K562 (cell line): ENCODE measurements around the gene SEH1L. TPM values are rescaled to one million over a fixed set of nuclear protein-coding genes. Genes with fewer than 3 reads are reported as not detected.

Experiments used
- ATF7 ChIP-seq: fragments of 450-650 bp; IDR thresholded peaks from 2 replicates; pipeline ENCODE4 v1.7.1; 2014; ENCODE audit warnings: mild to moderate bottlenecking, moderate library complexity
- BACH1 ChIP-seq: fragments of 200-800 bp; sonication (Bioruptor generic); IDR thresholded peaks from 2 replicates; pipeline ENCODE4 v1.6.1; 2016; ENCODE audit warnings: missing genetic modification characterization, missing compliant biosample characterization
- CREB1 ChIP-seq, 2 experiments: sonication (generic) in 1 of 2; formaldehyde crosslinking in 1 of 2; IDR thresholded peaks; 2 replicates each; pipeline versions ENCODE4 v1.6.1 to v1.8.0; 2012 to 2022; ENCODE audit warnings: inconsistent platforms in 1 of 2, mild to moderate bottlenecking in 1 of 2, missing genetic modification reagents in 1 of 2, moderate library complexity in 1 of 2
- CREM ChIP-seq: IDR thresholded peaks from 2 replicates; pipeline ENCODE4 v1.6.1; 2014; ENCODE audit warnings: antibody characterized with exemption, low read depth
- CTBP1 ChIP-seq: fragments of 450-650 bp; IDR thresholded peaks from 2 replicates; pipeline ENCODE4 v1.6.1; 2016; ENCODE audit warnings: borderline replicate concordance
- CXXC5 ChIP-seq: fragments of 250-450 bp; sonication (Bioruptor Pico); IDR thresholded peaks from 2 replicates; pipeline ENCODE4 v1.8.0; 2022; ENCODE audit warnings: inconsistent platforms, mild to moderate bottlenecking, moderate library complexity
- DNMT1 ChIP-seq: fragments of 450-650 bp; IDR thresholded peaks from 2 replicates; pipeline ENCODE4 v1.6.1; 2016; ENCODE audit warnings: antibody characterized with exemption, mild to moderate bottlenecking
- ETV1 ChIP-seq: fragments of 450-650 bp; conservative IDR thresholded peaks from 2 replicates; pipeline ENCODE4 v1.6.1; 2016; ENCODE audit warnings: missing genetic modification characterization, control low read depth, low read depth, missing compliant biosample characterization
- KLF13 ChIP-seq: fragments of 450-650 bp; IDR thresholded peaks from 2 replicates; pipeline ENCODE4 v1.6.1; 2016; ENCODE audit warnings: missing genetic modification characterization, low read depth, mild to moderate bottlenecking, missing compliant biosample characterization, moderate library complexity, borderline replicate concordance
- MAFG ChIP-seq: fragments of 450-650 bp; conservative IDR thresholded peaks from 2 replicates; pipeline ENCODE4 v1.6.1; 2016; ENCODE audit warnings: missing genetic modification characterization, missing compliant biosample characterization
- NR4A1 ChIP-seq, 2 experiments: fragments of 250-450 bp in 1 of 2; fragments of 450-650 bp in 1 of 2; sonication (Bioruptor Pico) in 1 of 2; IDR thresholded peaks; 2 replicates each; pipeline versions ENCODE4 v1.4.0 to v1.6.1; 2016 to 2020; ENCODE audit warnings: mild to moderate bottlenecking in 2 of 2, missing compliant biosample characterization in 1 of 2, missing genetic modification characterization in 1 of 2, moderate library complexity in 1 of 2
- PML ChIP-seq: IDR thresholded peaks from 2 replicates; pipeline ENCODE4 v1.6.1; 2012; ENCODE audit warnings: low read length, inconsistent platforms
- POLR2AphosphoS2 ChIP-seq: IDR thresholded peaks from 2 replicates; pipeline ENCODE4 v1.6.1; 2012; ENCODE audit warnings: low read length, improper control_type of control experiment
- ZNF354B ChIP-seq: fragments of 250-450 bp; sonication (Bioruptor Pico); IDR thresholded peaks from 2 replicates; pipeline ENCODE4 v1.4.0; 2020
- ZNF830 ChIP-seq: fragments of 250-450 bp; sonication (Bioruptor Pico); IDR thresholded peaks from 2 replicates; pipeline ENCODE4 v1.5.0; 2021; ENCODE audit warnings: mild to moderate bottlenecking
- polyA plus RNA-seq, 8 experiments: library from polyadenylated mRNA; depleted of rRNA in 4 of 8; stranded (reverse) in 5 of 8; unstranded in 3 of 8; fragments of >200 nt; fragmentation: Nextera tagmentation in 2 of 8; fragmentation: Illumina TruSeq in 1 of 8; extraction: Ambion mirVana in 2 of 8; extraction: Trizol in 1 of 8; gene quantifications; 2 replicates each; pipeline versions ENCODE4 v1.2.1 to v1.2.3, GENCODE V29; 2011 to 2014; ENCODE audit warnings: inconsistent platforms in 1 of 8, missing spikeins in 1 of 8
- total RNA-seq, 7 experiments: library from RNA; depleted of rRNA in 6 of 7; stranded (reverse); fragments of >200 nt in 6 of 7; fragmentation: Illumina TruSeq in 2 of 7; extraction: Trizol in 2 of 7; gene quantifications; 2 replicates each; pipeline versions ENCODE4 v1.2.1 to v1.2.3, GENCODE V29; 2011 to 2021; ENCODE audit warnings: low replicate concordance in 1 of 7
- TF ChIP-seq, protein P1 (sequence below), 2 experiments: IDR thresholded peaks; 2 replicates each; pipeline ENCODE4 v1.6.1; 2012; ENCODE audit warnings: improper control_type of control experiment in 2 of 2, low read depth in 2 of 2, low read length in 2 of 2, borderline replicate concordance in 1 of 2
- TF ChIP-seq, protein P2 (sequence below): fragments of 250-450 bp; sonication (Bioruptor Pico); IDR thresholded peaks from 2 replicates; pipeline ENCODE4 v1.6.1; 2021; ENCODE audit warnings: mild to moderate bottlenecking
- TF ChIP-seq, protein P3 (sequence below): fragments of 250-450 bp; sonication (Bioruptor Pico); IDR thresholded peaks from 2 replicates; pipeline ENCODE4 v1.4.0; 2020; ENCODE audit warnings: mild to moderate bottlenecking
- TF ChIP-seq, protein P4 (sequence below): fragments of 450-650 bp; IDR thresholded peaks from 2 replicates; pipeline ENCODE4 v1.6.1; 2018; ENCODE audit not compliant: partially characterized antibody

The SEH1L gene
- total and polyA plus RNA-seq, 9 of the 15 experiments (the other 6 are each of a cell fraction or from before 2014, with no cell fraction given) = 62.2 to 180 (median 108) TPM

DNA sequence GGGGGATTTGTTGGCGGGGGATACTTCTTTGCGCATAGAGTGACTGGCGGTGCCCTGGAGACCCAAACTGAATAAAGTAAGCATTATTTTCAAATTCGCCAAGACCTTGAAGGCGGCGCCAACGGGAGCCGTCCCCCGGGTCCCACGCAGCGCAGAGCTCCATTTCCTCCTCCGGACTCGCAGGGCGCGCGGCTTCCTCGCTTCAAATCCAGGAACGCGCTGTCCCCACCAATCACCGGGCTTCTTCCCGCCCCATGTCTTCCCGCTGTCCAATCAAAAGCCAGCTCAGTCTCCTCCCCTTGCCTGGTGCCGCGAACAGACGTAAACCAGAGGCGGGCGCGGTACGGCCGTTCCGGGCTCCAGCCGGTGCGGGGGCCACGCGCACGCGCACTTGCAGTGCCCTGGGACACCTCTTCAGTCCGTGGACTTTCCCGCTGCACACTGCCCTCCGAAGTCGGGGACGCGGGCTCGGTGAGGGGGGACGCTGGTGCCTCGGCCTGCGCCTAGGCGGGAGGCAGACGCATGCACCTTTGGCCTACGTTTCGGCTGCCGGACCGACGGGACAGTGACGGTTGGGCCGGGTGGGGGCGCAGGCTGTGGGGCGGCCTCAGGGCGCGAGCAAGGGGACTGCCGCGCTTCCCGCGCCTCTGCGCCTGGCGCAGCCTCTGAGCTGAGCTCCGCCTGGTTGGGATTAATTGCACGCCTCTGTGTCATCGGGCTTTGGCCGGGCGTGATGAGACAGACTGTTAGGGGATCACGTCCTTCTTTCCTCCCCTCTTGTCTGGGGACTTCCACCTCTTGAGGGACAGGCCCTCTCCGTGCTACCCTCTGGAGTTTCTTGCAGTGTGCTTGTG is 43.4 kb downstream of the SEH1L start, which contains the start of gene CEP192 (continued):
- TF ChIP-seq, protein P1, sequence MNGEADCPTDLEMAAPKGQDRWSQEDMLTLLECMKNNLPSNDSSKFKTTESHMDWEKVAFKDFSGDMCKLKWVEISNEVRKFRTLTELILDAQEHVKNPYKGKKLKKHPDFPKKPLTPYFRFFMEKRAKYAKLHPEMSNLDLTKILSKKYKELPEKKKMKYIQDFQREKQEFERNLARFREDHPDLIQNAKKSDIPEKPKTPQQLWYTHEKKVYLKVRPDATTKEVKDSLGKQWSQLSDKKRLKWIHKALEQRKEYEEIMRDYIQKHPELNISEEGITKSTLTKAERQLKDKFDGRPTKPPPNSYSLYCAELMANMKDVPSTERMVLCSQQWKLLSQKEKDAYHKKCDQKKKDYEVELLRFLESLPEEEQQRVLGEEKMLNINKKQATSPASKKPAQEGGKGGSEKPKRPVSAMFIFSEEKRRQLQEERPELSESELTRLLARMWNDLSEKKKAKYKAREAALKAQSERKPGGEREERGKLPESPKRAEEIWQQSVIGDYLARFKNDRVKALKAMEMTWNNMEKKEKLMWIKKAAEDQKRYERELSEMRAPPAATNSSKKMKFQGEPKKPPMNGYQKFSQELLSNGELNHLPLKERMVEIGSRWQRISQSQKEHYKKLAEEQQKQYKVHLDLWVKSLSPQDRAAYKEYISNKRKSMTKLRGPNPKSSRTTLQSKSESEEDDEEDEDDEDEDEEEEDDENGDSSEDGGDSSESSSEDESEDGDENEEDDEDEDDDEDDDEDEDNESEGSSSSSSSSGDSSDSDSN (IDR thresholded peaks at IDR 0.05; ENCODE audit: borderline replicate concordance in 1 of 2, low read depth in 2 of 2, low read length in 2 of 2) = peak; percentile 67 to 84; a peak in 2 of 4 replicates
- TF ChIP-seq, protein P2, sequence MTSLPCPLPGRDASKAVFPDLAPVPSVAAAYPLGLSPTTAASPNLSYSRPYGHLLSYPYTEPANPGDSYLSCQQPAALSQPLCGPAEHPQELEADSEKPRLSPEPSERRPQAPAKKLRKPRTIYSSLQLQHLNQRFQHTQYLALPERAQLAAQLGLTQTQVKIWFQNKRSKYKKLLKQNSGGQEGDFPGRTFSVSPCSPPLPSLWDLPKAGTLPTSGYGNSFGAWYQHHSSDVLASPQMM (CRISPR knock-in tag) = no peak
- TF ChIP-seq ZNF354B (CRISPR knock-in tag) (no peak), POLR2AphosphoS2 (0 out of 2 replicates have a peak, but pooled peaks have one; percentile 33), CTBP1 (peak; percentile 63; the same call in 1 of the 2 replicates), KLF13 (tag) (0 out of 2 replicates have a peak, but pooled peaks have one; percentile 20), DNMT1 (no peak), CREB1 (IDR thresholded peaks at IDR 0.05) (peak; percentile 31; the same call in 1 of the 2 replicates), CREB1 (CRISPR knock-in tag; IDR thresholded peaks at IDR 0.05) (peak; percentile 66), NR4A1 (CRISPR knock-in tag; IDR thresholded peaks at IDR 0.05) (0 out of 2 replicates have a peak, but pooled peaks have one; percentile 57), NR4A1 (tag; IDR thresholded peaks at IDR 0.05) (no peak), CREM (peak; percentile 69), MAFG (no peak), ETV1 (tag) (no peak), ATF7 (peak; percentile 59), PML (peak; percentile 62), CXXC5 (CRISPR knock-in tag) (peak; percentile 86), BACH1 (tag) (no peak), ZNF830 (0 out of 2 replicates have a peak, but pooled peaks have one; percentile 85)
- TF ChIP-seq, protein P3, sequence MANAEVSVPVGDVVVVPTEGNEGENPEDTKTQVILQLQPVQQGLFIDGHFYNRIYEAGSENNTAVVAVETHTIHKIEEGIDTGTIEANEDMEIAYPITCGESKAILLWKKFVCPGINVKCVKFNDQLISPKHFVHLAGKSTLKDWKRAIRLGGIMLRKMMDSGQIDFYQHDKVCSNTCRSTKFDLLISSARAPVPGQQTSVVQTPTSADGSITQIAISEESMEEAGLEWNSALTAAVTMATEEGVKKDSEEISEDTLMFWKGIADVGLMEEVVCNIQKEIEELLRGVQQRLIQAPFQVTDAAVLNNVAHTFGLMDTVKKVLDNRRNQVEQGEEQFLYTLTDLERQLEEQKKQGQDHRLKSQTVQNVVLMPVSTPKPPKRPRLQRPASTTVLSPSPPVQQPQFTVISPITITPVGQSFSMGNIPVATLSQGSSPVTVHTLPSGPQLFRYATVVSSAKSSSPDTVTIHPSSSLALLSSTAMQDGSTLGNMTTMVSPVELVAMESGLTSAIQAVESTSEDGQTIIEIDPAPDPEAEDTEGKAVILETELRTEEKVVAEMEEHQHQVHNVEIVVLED = peak; percentile 54
- TF ChIP-seq, protein P4, sequence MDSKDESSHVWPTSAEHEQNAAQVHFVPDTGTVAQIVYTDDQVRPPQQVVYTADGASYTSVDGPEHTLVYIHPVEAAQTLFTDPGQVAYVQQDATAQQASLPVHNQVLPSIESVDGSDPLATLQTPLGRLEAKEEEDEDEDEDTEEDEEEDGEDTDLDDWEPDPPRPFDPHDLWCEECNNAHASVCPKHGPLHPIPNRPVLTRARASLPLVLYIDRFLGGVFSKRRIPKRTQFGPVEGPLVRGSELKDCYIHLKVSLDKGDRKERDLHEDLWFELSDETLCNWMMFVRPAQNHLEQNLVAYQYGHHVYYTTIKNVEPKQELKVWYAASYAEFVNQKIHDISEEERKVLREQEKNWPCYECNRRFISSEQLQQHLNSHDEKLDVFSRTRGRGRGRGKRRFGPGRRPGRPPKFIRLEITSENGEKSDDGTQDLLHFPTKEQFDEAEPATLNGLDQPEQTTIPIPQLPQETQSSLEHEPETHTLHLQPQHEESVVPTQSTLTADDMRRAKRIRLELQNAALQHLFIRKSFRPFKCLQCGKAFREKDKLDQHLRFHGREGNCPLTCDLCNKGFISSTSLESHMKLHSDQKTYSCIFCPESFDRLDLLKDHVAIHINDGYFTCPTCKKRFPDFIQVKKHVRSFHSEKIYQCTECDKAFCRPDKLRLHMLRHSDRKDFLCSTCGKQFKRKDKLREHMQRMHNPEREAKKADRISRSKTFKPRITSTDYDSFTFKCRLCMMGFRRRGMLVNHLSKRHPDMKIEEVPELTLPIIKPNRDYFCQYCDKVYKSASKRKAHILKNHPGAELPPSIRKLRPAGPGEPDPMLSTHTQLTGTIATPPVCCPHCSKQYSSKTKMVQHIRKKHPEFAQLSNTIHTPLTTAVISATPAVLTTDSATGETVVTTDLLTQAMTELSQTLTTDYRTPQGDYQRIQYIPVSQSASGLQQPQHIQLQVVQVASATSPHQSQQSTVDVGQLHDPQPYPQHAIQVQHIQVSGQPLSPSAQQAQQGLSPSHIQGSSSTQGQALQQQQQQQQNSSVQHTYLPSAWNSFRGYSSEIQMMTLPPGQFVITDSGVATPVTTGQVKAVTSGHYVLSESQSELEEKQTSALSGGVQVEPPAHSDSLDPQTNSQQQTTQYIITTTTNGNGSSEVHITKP = peak; percentile 92
